Activated CD8-positive, alpha-beta memory T cell treated with anti-CD3 and anti-CD28 coated beads, Interleukin-2, amount 50 U/mL, for 1 hour (primary cell): Measurements from ENCODE around the gene CLPTM1.
"Not testable (repeated sequence)": the region's sequence is repeated elsewhere in the genome, so short reads cannot be mapped to it uniquely, and the experiment has no call there.

Source experiments
- DNase-seq: peaks from one replicate; pipeline ENCODE4 v3.0.0-alpha.2; 2020; ENCODE audit errors: extremely low read depth

The CLPTM1 gene

DNA sequence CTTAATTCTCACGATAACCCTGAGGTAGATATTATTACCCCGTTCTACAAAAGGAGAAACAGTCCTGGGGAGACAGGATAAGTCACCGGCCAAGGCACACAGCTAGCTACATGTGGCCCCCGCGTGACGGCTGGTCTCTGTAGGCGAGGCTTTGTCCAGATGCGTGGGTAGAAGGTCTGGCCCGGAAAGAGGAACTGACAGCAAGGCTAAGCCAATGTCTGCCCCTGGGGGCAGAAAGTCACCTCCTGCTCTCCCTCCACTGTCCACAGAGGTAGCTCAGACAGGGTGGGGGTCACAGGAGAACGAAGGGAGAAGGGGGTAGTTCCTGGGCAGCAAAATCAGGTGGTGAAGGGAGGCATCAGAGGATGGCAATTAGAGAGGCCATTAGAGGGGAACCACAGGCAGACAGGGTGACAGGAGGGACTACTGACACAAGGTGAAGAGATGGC is 11.4 kb upstream of the CLPTM1 start:
- no peak for DNase-seq

DNA sequence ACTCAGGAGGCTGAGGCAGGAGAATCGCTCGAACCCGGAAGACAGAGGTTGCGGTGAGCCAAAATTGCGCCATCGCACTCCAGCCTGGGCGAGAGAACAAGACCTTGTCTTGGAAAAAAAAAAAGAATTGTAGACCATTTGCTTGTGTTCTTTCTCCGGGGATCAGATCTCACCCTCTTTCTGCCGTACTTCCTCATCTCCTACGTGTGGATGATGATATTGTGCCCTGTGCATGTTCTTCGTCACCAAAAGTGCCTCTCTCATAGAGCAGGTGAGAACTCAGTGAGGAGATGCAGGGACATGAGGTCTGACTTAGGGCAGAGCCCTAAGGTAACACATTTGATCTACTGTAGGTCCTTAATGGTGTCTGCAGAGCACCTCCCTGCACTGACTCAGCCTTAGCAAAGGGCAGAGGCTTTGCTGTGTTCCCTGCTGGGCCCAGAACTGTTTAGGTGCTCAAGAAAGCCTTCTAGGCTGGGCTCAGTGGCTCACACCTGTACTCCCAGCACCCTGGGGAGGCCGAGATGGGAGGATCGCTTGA is 8.1 kb upstream of the CLPTM1 start:
- DNase-seq: no peak

DNA sequence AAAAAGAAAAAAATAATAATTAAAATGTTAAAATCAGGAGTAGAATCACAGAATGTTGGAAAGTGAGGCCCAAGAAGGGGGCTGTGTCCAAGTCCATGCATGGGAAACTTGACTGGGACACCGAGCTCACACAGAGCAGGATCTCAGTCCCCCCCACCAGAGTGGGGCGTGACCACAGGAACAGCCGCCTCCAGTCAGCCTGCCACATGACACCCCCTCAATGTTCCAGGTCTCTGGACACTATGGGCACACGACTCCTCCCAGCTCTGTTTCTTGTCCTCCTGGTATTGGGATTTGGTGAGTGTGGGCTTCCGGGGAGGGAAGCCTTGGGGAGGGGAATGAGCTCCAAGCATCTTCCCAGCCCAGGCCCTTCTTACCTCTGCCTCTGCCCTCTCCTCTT is 6.9 kb upstream of the CLPTM1 start:
- DNase-seq: no peak

DNA sequence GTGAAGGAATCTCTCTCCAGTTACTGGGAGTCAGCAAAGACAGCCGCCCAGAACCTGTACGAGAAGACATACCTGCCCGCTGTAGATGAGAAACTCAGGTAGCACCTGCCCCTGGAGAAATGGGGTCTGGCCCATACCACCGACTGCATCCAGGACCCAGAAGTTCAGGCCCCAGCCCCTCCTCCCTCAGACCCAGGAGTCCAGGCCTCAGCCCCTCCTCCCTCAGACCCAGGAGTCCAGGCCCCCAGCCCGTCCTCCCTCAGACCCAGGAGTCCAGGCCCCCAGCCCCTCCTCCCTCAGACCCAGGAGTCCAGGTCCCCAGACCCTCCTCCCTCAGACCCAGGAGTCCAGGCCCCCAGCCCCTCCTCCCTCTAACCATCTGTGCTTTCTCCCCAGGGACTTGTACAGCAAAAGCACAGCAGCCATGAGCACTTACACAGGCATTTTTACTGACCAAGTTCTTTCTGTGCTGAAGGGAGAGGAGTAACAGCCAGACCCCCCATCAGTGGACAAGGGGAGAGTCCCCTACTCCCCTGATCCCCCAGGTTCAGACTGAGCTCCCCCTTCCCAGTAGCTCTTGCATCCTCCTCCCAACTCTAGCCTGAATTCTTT is 6.3 kb upstream of the CLPTM1 start:
- DNase-seq: no peak

DNA sequence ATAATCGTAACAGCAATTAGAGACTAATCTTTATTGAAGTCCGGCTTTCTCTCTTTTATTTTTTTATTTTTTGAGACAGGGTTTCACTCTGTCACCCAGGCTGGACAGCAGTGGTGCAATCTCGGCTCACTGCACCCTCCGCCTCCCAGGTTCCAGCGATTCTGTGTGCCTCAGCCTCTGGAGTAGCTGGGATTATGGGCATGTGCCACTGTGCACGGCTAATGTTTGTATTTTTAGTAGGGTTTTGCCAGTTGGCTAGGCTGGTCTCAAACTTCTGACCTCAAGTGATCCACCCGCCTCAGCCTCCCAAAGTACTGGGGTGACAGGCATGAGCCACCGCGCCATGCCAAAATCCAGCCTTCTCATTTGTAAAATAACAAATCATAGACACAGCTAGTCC is 5.6 kb upstream of the CLPTM1 start:
- no peak for DNase-seq

DNA sequence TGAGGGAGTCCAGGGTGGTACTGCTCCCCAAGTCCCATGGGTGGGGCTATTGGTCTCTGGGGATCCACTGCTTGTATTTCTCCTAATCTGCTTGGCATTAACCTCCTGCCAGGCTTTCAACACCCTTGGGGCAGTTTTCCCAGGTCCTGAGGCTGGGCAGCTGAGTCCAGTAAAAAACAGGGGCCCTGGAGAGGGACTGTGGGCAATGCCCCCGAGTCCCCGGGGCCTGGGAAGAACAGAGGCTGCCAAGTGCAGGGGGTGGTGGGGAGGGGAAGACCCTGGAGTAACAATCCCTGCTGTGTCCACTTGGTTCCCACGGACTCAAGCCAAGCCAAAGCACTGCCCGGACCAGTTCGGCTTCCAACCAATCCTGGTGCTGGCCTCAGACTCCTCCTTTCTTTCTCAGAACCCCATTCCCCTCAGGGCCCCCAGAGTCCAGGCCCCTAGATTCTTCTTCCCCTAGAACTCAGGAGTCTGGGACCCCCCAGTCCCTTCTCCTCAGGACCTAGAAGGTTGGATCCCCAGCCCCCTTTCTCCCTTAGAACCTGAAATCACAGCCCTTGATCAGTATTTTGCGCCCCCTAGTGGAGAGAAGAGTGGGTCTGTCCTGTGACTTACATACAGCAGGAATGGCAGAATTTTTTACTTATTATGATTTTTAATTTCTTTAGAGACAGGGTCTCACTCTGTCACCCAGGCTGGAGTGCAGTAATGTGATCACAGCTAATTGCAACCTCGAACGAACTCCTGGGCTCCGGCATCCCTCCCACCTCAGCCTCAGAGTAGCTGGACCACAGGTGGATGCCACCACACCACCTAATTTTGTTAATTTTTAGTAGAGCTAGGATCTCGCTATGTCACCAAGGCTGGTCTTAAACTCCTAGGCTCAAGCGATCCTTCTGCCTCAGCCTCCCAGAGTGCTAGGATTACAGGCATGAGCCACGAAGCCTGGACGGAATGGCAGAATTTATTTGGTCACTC is 3.7 kb upstream of the CLPTM1 start:
- DNase-seq: peak; percentile 48

DNA sequence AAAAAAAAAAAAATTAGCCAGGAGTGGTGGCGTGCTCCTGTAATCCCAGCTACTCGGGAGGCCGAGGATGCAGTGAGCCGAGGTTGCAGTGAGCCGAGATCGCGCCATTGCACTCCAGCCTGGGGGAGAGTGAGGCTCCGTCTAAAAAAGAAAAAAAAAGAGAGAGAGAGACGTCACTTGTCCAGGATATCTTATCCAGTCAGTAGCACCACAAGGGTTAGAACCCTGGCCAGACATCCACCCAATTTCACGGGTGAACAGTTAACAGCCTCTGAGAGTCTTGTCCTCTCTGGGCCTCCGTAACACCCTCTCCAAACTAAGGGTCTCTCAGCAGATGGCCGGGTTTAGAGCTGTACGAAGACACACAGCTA is 917 bp upstream of the CLPTM1 start:
- DNase-seq: no peak

DNA sequence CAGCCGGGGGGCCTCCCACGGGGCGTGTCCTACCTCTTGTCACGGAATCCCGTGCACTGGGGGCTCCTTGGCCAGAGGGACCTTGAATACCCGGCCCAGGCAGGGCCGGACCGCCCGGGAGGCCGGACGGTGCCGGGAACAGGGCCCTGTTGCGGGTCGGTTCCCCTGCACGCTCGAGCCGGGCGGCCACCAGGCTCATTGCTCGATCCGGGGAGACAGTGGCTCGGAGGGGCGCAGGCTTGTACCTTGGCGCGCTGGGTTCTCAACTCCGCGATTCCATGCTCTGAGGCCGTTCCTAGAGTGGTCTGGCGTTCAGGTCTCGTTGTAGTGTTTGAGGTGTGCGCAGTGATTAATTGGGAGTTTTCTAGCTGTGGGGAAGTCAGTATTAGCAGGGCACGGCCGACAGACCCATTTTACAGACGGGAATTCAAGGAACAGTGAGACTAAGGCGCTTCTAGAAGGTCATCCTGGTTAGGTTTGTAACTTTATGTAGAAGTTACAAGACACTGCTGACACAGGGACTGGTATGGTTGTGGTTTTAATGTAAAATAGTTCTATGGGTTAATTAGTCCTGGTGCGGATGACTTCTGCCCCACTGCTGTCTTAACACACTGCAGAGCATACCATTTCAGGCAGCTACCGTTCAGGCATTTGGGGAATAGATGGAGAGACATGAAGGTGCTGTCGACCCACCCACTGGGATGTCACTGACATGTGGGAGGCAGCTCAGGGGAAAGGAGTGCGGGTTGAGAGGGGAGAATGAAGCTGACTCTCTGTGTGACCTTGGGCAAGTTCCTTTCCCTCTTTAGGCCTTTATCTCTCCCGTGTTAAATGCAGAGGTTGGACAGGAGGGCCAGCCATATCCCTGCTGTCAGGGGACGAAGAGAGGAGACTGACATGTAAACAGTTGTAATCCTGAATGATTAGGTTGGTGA is 592 bp downstream of the CLPTM1 start:
- DNase-seq: no peak

DNA sequence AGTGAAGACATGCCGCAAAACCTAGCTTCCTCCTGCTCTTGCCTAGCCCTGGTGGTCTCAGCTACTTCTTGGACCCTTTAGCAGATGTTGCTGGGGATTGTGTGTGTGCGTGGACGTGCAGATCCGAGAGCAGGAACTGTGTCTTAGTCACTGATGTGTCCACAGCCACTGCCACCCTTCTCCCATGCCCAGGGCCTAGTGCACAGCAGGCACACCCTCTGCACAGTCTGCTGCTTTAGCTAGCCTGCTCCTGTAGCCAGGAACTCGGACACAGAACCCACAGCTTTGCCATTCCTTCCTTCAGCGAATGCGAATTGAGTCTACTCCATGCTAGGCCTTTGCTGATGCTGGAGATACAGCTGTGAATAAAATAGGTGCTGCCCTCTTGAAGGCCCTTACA is 2.3 kb downstream of the CLPTM1 start:
- no peak for DNase-seq

DNA sequence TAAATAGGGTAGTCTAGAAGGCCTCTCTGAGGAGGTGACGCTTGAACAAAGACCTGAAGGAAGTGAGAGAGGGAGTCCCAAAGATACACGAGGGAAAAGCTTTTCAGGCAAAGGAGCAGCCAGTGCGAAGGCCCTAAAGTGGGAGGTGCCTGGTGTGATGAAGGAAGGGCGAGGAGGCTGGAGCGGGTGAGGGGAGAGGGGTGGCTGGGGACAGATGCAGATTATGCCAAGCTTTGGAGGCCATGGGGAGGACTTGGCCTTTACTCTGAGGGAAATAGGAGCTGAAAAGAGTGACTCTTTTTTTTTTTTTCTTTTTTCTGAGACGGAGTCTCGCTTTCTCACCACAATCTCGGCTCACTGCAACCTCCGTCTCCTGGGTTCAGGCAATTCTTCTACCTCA is 2.9 kb downstream of the CLPTM1 start:
- no peak for DNase-seq

DNA sequence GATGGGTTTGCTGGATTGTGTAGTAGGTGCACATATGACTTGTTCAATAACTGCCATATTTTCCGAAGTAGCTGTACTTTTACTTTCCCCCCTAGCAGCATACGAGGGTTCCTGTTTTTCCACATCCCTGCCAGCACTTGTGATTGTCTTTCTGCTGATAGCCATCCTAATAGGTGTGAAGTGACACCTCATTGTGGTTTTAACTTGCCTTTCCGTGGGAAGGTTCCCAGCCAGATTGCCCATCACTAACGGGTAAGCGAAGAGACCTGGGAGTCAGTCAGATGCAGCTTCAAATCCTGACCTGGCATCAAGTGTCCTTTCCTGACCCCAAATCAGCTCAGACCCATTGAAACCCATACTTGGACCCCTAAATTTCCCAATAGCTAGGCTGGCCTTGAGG is 4.5 kb downstream of the CLPTM1 start:
- no peak for DNase-seq

DNA sequence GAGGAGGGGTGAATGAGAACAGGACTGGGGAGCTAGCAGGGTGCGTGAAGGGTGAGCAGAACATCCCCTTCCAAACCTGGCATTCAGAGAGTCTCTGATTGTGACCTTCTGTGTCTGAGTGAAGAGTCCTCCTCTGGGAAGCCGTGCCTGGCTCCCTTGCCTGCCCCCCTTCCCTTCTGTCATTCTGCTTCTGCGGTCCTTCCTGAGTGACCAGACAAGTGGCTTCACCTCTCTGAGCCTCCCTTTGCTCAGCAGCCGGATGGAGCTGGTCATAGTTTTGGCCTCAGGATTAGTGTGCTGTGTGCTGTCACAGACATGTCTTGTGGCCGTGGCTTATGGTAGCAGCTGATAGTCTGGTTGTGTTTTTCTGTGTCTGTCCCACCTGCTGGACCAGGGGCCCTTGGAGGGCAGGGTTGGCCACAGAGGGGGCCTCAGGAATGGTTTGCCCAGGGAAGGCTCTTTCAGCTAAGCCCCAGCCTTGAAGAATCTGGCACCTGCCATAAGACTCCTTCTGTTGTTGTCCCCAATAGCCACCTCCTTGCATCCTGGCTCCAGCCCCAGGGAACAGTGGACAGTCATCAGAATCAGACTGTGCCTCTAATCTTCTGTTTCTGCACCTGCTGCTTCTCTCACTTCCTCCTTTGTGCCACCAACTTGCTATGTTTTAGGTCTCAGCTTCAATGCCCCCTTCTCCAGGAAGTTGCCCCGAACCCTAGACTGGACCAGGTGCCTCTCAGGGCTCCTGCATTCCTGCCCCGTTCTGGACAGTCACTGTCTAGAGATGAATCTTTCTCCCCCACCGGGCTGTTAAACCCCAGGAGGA is 5.9 kb downstream of the CLPTM1 start:
- no peak for DNase-seq

DNA sequence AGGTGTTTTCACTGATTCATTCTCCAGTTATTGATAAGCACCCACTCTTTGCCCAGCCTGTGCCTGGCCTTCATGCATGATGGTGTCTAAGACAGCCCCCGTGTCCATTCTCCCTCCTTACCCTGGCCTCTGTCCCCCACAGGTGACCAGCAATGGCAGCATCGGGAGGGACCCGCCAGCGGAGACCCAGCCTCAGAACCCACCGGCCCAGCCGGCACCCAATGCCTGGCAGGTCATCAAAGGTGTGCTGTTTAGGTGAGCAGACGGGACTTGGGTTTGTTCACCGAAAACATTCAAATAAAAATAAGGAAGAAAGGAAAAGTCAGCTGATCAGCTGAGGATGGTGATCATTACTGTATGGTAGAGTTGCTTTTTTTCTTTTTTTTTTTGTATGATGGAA is 6.6 kb downstream of the CLPTM1 start:
- DNase-seq: no peak

DNA sequence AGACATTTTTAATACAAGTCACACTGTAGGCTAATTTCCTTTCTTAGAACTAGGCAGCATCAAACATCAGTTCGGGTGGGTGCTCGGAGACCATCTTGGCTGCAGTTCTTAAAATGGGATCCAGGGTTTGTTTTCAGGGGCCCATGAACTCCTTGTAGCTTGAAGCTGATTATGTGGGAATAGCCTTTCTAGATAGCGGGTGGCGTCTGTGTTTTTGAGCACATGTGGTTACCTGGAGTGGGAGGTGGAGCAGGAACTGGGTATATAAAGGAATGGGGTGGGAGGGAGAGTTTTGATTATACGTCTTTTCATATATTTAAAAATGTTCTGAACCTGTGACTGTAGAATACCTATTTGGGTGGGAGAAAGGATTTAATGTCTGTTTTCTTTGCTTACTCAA is 12.9 kb downstream of the CLPTM1 start:
- no peak for DNase-seq

DNA sequence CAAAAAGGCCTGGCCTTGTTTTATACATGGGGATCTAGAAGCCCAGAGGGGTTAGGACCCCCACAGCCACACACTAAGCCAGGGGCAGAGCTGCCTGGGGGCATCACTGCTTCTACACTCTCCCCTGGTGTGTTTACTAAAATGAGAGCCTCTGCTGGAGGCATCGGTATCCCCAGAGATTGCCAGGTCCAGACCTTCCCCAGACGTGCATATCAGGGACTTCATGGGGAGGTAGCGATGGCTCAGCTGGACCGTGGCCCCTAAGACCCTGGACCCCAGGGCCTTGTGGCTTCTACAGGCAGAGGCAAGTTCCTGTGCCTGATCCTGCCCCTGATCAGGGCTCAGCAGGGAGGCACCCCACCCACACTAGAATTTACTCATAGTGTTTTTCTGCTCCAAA is 13.5 kb downstream of the CLPTM1 start:
- DNase-seq: no peak

DNA sequence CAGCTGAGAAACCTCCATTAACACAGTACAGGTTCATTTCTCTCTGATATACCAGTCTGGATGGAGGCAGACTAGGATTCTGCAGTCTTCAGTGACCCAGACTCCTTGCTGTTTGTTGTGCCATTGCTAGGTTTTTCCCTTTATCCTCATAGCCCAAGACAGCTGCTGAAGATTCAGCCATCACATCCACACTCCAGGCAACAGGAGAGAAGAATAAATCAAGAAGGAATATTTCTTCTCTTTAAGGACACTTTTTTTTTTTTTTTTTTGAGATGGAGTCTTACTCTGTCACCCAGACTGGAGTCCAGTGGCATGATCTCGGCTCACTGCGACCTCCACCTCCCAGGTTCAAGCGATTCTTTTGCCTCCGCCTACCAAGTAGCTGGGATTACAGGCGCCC is 14.3 kb downstream of the CLPTM1 start:
- no peak for DNase-seq

DNA sequence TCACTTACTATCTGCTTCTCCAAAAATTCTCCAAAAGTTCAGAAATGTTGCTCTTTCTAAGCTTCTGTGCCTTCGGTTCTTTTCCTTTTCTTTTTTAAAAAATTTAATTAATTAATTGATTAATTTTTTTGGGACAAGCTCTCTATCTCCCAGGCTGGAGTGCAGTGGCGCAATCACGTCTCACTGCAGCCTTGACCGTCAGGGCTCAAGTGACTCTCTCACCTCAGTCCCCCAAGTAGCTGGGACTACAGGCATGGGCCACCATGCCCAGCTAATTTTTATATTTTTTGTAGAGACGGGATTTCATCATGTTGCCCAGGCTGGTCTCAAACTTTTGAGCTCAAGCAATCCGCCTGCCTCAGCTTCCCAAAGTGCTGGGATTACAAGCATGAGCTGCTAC is 16.3 kb downstream of the CLPTM1 start:
- DNase-seq: not testable (repeated sequence)

DNA sequence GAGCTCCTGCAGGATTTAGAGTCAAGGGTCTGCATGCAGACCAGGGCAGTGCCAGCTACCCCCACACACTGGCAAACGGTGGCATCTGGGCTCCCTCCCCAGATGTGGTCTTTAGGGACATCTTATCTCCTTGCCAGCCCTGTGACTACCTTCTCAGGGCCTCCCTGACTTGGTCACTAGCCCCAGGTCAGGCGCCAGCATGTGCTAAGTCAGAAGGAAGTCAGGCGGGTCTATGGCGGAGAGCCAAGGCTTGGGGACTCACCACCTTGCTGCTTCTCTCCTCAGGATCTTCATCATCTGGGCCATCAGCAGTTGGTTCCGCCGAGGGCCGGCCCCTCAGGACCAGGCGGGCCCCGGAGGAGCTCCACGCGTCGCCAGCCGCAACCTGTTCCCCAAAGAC is 17.6 kb downstream of the CLPTM1 start:
- DNase-seq: no peak

DNA sequence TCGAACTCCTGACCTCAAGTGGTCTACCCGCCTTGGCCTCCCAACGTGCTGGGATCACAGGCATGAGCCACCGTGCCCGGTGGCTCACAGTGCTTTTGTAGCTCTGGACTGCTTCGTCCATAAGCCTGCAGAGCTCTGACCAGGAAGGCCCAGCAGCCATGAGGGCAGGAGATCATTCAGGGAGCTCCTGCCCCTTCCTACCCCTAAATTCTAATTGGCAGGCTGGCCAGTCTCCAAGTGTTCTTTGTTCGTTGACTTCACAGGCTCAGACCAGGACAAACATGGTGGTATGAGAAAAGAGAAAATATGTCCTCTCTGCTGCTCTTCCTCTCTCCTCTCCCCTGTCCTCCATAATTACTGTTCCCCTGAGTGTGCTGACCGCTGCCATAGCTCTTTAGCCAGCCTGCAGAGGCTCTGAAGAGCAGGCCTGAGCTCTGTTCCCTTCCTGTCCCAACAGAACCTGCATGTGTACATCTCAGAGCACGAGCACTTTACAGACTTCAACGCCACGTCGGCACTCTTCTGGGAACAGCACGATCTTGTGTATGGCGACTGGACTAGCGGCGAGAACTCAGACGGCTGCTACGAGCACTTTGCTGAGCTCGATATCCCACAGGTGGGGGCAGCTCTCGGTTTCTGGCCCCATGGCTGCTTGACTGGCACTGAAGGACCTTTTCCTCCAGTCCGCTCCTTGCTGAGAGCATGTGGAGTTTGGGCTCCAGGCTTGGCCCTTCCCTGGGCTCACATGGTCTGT is 19.0 kb downstream of the CLPTM1 start:
- no peak for DNase-seq

DNA sequence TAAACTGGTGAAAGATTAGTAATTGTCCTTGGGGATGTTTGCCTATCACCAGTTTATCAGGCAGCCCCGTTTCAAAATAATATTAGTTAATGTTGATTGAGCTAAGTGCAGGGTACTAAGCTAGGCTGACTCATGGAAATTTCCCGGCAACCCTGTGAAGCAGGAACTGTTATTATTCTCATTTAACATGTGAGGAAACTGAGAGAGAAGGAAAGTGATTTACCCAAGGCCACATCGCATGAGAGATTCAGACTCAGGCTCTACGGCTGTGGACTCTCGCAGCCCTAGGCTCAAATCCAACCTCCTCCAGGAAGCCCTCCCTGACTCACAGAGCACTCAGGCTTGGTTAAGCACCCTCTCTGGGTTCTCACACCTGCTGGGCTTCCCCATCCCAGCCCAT is 19.7 kb downstream of the CLPTM1 start:
- DNase-seq: no peak
